ENCODE results near the gene BPIFB4. TPM values are rescaled to one million over a fixed set of nuclear protein-coding genes. Genes with fewer than 3 reads are reported as not detected.

Gene BPIFB4
- total RNA-seq, 1 experiment from 2014 or later: not detected

GRCh38 chr20:33032555-33032954, 46.9 kb upstream of the BPIFB4 start:
- intact Hi-C loops (cut with micrococcal nuclease): no loop called here
- DNase-seq (ENCODE audit: unreplicated experiment): no peak
- no peak overlapping the region for H3K27ac Mint-ChIP-seq (ENCODE audit: low read depth, unreplicated experiment)

GRCh38 chr20:33033381-33033780, 46.1 kb upstream of the BPIFB4 start:
- BruUV-seq (replicated peaks): no TSS peak
- no peak overlapping the region for H3K27ac Mint-ChIP-seq (ENCODE audit: low read depth, unreplicated experiment)

More at GRCh38 chr20:33032555-33032954, 46.9 kb upstream of the BPIFB4 start:
- no peak for TF ChIP-seq CTCF (IDR thresholded peaks at IDR 0.05; ENCODE audit: unreplicated experiment)
- Mint-ChIP-seq H3K27me3 (ENCODE audit: insufficient read depth, unreplicated experiment) (peaks cover 19% of the 10 kb centered on the region), H3K4me1 (ENCODE audit: insufficient read depth, unreplicated experiment) (no peaks in the 10 kb centered on the region), H3K9me3 (ENCODE audit: unreplicated experiment) (no peaks in the 10 kb centered on the region), H3K36me3 (ENCODE audit: insufficient read depth, unreplicated experiment) (no peaks in the 10 kb centered on the region), H3K4me3 (ENCODE audit: unreplicated experiment) (no peak overlapping the region)
- no TSS peak for BruUV-seq (replicated peaks)
- ChIA-PET POLR2A (no interaction called here), CTCF (interaction anchor here (1.1 kb wide), 1 partner anchor 34 kb away, joined by 3 read pairs; no protein-coding TSS in a partner anchor)

GRCh38 chr20:33034115-33034514, 45.3 kb upstream of the BPIFB4 start:
- BruUV-seq (replicated peaks): no TSS peak
- Mint-ChIP-seq H3K36me3 (ENCODE audit: insufficient read depth, unreplicated experiment) (no peaks in the 10 kb centered on the region), H3K4me3 (ENCODE audit: unreplicated experiment) (no peak overlapping the region), H3K4me1 (ENCODE audit: insufficient read depth, unreplicated experiment) (no peaks in the 10 kb centered on the region), H3K9me3 (ENCODE audit: unreplicated experiment) (no peaks in the 10 kb centered on the region), H3K27ac (ENCODE audit: low read depth, unreplicated experiment) (no peak overlapping the region), H3K27me3 (ENCODE audit: insufficient read depth, unreplicated experiment) (peaks cover 34% of the 10 kb centered on the region)
- ChIA-PET POLR2A (interaction anchor here (1.0 kb wide), 1 partner anchor 10 kb away, joined by 3 read pairs; no protein-coding TSS in a partner anchor), CTCF (no interaction called here)
- no peak for DNase-seq (ENCODE audit: unreplicated experiment)
- TF ChIP-seq CTCF (IDR thresholded peaks at IDR 0.05; ENCODE audit: unreplicated experiment): no peak
- intact Hi-C loops (cut with micrococcal nuclease): no loop called here

More at GRCh38 chr20:33033381-33033780, 46.1 kb upstream of the BPIFB4 start:
- intact Hi-C loops (cut with micrococcal nuclease): no loop called here
- Mint-ChIP-seq H3K9me3 (ENCODE audit: unreplicated experiment) (no peaks in the 10 kb centered on the region), H3K36me3 (ENCODE audit: insufficient read depth, unreplicated experiment) (no peaks in the 10 kb centered on the region), H3K27me3 (ENCODE audit: insufficient read depth, unreplicated experiment) (peaks cover 27% of the 10 kb centered on the region), H3K4me1 (ENCODE audit: insufficient read depth, unreplicated experiment) (no peaks in the 10 kb centered on the region), H3K4me3 (ENCODE audit: unreplicated experiment) (no peak overlapping the region)
- CTCF ChIA-PET: no interaction called here
- no peak for TF ChIP-seq CTCF (IDR thresholded peaks at IDR 0.05; ENCODE audit: unreplicated experiment)
- DNase-seq (ENCODE audit: unreplicated experiment): no peak
- POLR2A ChIA-PET: no interaction called here

GRCh38 chr20:33034901-33035492, 44.4 kb upstream of the BPIFB4 start:
- BruUV-seq (replicated peaks): no TSS peak
- H3K36me3 Mint-ChIP-seq (ENCODE audit: insufficient read depth, unreplicated experiment): no peaks in the 10 kb centered on the region
- DNase-seq (ENCODE audit: unreplicated experiment): no peak
- H3K27ac Mint-ChIP-seq (ENCODE audit: low read depth, unreplicated experiment): no peak overlapping the region
- no peaks in the 10 kb centered on the region for H3K4me1 Mint-ChIP-seq (ENCODE audit: insufficient read depth, unreplicated experiment)
- no peak overlapping the region for H3K4me3 Mint-ChIP-seq (ENCODE audit: unreplicated experiment)
- intact Hi-C loops (cut with micrococcal nuclease): no loop called here
- POLR2A ChIA-PET: interaction anchor here (1.0 kb wide), 1 partner anchor 10 kb away, joined by 3 read pairs; no protein-coding TSS in a partner anchor
- CTCF ChIA-PET: no interaction called here
- no peaks in the 10 kb centered on the region for H3K9me3 Mint-ChIP-seq (ENCODE audit: unreplicated experiment)
- peaks cover 41% of the 10 kb centered on the region for H3K27me3 Mint-ChIP-seq (ENCODE audit: insufficient read depth, unreplicated experiment)
- no peak for TF ChIP-seq CTCF (IDR thresholded peaks at IDR 0.05; ENCODE audit: unreplicated experiment)
